ENCODE measurements around the gene CCDC57. TPM values are rescaled to one million over a fixed set of nuclear protein-coding genes. Genes with fewer than 3 reads are reported as not detected.

Gene CCDC57
- polyA plus RNA-seq, 3 donors = 17.1 to 43.8 (median 20.1) TPM

DNA sequence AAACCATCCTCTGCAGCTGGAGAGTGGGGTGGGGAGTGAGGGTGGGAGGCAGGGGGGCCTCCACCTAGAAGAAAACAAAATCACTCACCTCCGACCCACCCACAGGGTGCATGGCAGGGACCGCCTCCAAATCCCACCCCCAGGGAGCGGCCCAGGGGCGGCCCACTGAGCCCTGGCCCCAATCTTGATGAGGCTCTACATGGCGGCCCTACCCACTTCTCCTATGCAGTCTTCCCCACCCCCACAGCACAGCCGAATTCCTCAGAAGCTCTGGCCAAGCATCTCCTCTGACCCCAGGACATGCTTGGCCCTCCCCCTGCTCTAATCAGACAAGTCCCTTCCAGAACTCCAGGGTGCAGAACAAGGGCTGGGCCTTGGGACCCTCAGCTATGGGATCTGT is 96.4 kb downstream of the CCDC57 start:
- Mint-ChIP-seq H3K4me3 (no peak overlapping the region), H3K4me1 (no peaks in the 10 kb centered on the region), H3K36me3 (peaks cover 4 to 12% of the 10 kb centered on the region in 2 donors), H3K9me3 (peaks cover 0 to 4% (median 0%) of the 10 kb centered on the region in 7 donors), H3K27me3 (ENCODE audit: low read depth in 3 of 3) (peaks cover 0 to 2% (median 0%) of the 10 kb centered on the region in 3 donors), H3K27ac (no peak overlapping the region)
- H3K9ac ChIP-seq (ENCODE audit: insufficient read depth, low read length, poor library complexity, severe bottlenecking) = no peak overlapping the region
- H3K36me3 ChIP-seq (replicated peaks in 1 of 2; ENCODE audit: control insufficient read depth in 1 of 2, insufficient read depth in 2 of 2, low read length in 2 of 2) = no peaks in the 10 kb centered on the region
- H3K27ac ChIP-seq (ENCODE audit: low read depth in 1 of 2, low read length in 2 of 2) = no peak overlapping the region
- H3K4me2 ChIP-seq (replicated peaks; ENCODE audit: extremely low read depth, low read length, poor library complexity, severe bottlenecking) = no peak overlapping the region
- no peaks in the 10 kb centered on the region for H4K20me1 ChIP-seq (ENCODE audit: insufficient read depth, low read length)
- no peaks in the 10 kb centered on the region for H3K4me1 ChIP-seq (ENCODE audit: control insufficient read depth in 1 of 2, insufficient read depth in 2 of 2, low read length in 2 of 2)
- 78% methylated on average over 5 of the region's 6 CpGs for whole genome bisulfite sequencing (ENCODE audit: insufficient coverage)
- H3K4me3 ChIP-seq (replicated peaks in 1 of 3; ENCODE audit: low read depth in 2 of 3, low read length in 3 of 3) = no peak overlapping the region
- no peaks in the 10 kb centered on the region for H3K79me2 ChIP-seq (ENCODE audit: insufficient read depth, low read length)
- intact Hi-C loops (cut with micrococcal nuclease) = no loop called here
- no peak overlapping the region for H2AFZ ChIP-seq (ENCODE audit: insufficient read depth, low read depth, low read length, poor library complexity, severe bottlenecking)
- no peaks in the 10 kb centered on the region for H3K27me3 ChIP-seq (ENCODE audit: control insufficient read depth in 2 of 2, insufficient read depth in 2 of 2, low read length in 2 of 2)
- TF ChIP-seq, protein P1, sequence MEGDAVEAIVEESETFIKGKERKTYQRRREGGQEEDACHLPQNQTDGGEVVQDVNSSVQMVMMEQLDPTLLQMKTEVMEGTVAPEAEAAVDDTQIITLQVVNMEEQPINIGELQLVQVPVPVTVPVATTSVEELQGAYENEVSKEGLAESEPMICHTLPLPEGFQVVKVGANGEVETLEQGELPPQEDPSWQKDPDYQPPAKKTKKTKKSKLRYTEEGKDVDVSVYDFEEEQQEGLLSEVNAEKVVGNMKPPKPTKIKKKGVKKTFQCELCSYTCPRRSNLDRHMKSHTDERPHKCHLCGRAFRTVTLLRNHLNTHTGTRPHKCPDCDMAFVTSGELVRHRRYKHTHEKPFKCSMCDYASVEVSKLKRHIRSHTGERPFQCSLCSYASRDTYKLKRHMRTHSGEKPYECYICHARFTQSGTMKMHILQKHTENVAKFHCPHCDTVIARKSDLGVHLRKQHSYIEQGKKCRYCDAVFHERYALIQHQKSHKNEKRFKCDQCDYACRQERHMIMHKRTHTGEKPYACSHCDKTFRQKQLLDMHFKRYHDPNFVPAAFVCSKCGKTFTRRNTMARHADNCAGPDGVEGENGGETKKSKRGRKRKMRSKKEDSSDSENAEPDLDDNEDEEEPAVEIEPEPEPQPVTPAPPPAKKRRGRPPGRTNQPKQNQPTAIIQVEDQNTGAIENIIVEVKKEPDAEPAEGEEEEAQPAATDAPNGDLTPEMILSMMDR (IDR thresholded peaks at IDR 0.05) = no peak
- H3K9me3 ChIP-seq (replicated peaks in 1 of 2; ENCODE audit: control insufficient read depth in 1 of 2, insufficient read depth in 1 of 2, low read length in 2 of 2) = no peaks in the 10 kb centered on the region
- no peak for DNase-seq

DNA sequence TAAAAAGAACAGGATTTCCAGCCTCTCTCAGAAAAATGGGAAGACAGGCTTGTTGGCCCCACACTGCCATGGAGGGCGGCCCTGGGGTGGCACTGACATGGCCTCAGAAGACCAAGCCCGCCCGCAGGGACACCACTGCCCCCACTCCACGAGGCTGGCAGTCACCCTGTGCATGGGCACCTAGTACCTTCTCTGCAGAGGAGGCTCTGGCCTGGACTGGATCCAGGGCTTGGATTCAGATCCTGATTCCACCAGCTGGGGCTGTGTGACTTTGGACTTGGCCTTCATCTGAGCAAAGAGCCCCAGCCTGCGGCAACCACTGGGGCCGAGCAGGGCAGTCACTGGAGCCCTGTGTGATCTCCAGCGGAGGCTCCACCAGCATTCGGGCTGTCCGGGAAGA is 97.8 kb downstream of the CCDC57 start:
- Mint-ChIP-seq H3K27me3 (ENCODE audit: low read depth in 3 of 3) (peaks cover 0 to 3% (median 0%) of the 10 kb centered on the region in 3 donors), H3K4me3 (no peak overlapping the region), H3K27ac (no peak overlapping the region), H3K4me1 (no peaks in the 10 kb centered on the region), H3K36me3 (peaks cover 4 to 12% of the 10 kb centered on the region in 2 donors), H3K9me3 (peaks cover 0 to 4% (median 0%) of the 10 kb centered on the region in 7 donors)
- WGBS (ENCODE audit: insufficient coverage) = 95% methylated on average over 5 of the region's 9 CpGs
- Histone ChIP-seq H3K27ac (ENCODE audit: low read depth in 1 of 2, low read length in 2 of 2) (no peak overlapping the region), H3K27me3 (ENCODE audit: control insufficient read depth in 2 of 2, insufficient read depth in 2 of 2, low read length in 2 of 2) (no peaks in the 10 kb centered on the region), H3K79me2 (ENCODE audit: insufficient read depth, low read length) (no peaks in the 10 kb centered on the region), H2AFZ (ENCODE audit: insufficient read depth, low read depth, low read length, poor library complexity, severe bottlenecking) (no peak overlapping the region), H3K9me3 (replicated peaks in 1 of 2; ENCODE audit: control insufficient read depth in 1 of 2, insufficient read depth in 1 of 2, low read length in 2 of 2) (no peaks in the 10 kb centered on the region), H3K36me3 (replicated peaks in 1 of 2; ENCODE audit: control insufficient read depth in 1 of 2, insufficient read depth in 2 of 2, low read length in 2 of 2) (no peaks in the 10 kb centered on the region), H3K4me2 (replicated peaks; ENCODE audit: extremely low read depth, low read length, poor library complexity, severe bottlenecking) (no peak overlapping the region), H3K4me3 (replicated peaks in 1 of 3; ENCODE audit: low read depth in 2 of 3, low read length in 3 of 3) (no peak overlapping the region), H3K9ac (ENCODE audit: insufficient read depth, low read length, poor library complexity, severe bottlenecking) (no peak overlapping the region), H4K20me1 (ENCODE audit: insufficient read depth, low read length) (no peaks in the 10 kb centered on the region), H3K4me1 (ENCODE audit: control insufficient read depth in 1 of 2, insufficient read depth in 2 of 2, low read length in 2 of 2) (no peaks in the 10 kb centered on the region)
- TF ChIP-seq, protein P1 (IDR thresholded peaks at IDR 0.05) = no peak
- intact Hi-C loops (cut with micrococcal nuclease) = no loop called here
- no peak for DNase-seq

Measured in CD14-positive monocyte (primary cell).